GM12873 (cell line): Measurements from ENCODE around the gene DENND1A.

Experiments used
- TF ChIP-seq, protein P1 (sequence below): IDR thresholded peaks from 2 replicates; pipeline ENCODE4 v1.5.1; 2012; ENCODE audit warnings: low read depth, mild to moderate bottlenecking, moderate library complexity, low read length, control low read depth; ENCODE audit not compliant: insufficient read depth; ENCODE audit errors: missing control alignments

Gene DENND1A

DNA sequence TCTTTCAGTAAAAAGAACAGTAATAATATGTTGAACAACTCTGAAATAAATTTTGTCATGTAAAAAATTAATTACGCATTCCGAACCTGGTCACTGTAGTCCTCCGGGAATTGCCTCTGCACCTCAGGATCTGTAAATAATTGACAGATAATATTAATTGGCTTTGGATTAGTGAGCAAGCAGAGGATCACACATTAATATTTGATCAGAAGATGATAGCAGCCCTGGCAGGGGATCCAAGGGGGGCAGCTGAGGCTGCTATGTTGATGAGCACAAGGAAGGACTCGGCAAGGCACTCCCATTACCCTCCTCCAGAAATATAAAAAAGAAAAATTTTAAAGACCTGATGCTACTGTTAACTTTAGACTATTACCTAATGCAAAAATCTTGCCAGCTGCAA lies 137.4 kb downstream of the DENND1A start:
- TF ChIP-seq, protein P1, sequence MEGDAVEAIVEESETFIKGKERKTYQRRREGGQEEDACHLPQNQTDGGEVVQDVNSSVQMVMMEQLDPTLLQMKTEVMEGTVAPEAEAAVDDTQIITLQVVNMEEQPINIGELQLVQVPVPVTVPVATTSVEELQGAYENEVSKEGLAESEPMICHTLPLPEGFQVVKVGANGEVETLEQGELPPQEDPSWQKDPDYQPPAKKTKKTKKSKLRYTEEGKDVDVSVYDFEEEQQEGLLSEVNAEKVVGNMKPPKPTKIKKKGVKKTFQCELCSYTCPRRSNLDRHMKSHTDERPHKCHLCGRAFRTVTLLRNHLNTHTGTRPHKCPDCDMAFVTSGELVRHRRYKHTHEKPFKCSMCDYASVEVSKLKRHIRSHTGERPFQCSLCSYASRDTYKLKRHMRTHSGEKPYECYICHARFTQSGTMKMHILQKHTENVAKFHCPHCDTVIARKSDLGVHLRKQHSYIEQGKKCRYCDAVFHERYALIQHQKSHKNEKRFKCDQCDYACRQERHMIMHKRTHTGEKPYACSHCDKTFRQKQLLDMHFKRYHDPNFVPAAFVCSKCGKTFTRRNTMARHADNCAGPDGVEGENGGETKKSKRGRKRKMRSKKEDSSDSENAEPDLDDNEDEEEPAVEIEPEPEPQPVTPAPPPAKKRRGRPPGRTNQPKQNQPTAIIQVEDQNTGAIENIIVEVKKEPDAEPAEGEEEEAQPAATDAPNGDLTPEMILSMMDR, result no peak

DNA sequence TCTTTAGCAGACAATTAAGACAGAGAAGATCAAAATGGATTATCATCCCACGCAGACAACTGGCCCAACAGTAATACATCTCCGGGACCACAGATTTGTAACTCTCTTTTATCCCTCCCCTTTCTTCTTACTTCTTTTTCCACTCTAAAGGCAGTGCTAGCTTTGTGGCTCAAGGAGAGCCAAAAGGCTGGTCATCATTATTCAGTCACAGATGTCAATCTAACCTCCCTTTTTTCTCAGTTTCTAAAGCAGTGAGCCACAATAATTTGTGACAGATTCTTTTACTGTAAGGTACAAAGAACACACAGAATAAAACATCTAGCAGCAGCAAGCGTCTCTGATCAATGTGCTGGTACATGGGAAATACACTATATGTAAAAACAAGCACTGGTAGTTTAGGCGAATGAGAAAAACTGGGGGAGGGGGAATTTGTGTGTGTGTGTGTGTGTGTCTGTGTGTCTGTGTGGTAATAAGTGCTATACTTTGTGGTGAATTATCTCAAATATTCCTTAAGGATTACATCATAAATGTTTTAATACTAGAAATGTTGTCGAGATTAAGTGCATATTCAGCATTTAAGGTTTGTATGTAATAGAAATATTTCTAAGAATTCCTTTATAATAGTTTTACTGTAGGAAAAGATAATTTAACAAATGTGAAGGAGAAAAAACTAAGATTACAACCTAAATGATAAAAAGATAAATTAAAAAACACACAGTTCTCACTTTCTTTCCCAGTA lies 140.2 kb downstream of the DENND1A start:
- TF ChIP-seq, protein P1, result no peak

DNA sequence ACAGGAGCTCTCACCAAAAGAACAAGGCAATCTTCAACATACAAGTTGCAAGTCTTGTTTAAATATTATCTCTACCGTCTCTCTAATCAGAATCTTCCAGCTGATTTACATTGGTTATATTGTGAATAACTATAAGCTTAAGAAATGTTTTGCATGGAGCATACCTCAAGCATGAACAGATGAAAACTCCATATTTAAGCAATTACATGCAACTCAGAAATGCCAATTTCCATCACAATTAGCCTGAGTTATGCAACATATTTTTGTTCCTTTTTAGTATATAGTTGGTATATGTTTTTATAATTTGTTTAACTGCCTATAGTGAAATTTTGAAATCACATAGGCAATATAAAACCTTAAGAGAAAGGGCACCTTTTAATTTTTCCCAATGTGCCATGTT lies 142.5 kb downstream of the DENND1A start:
- TF ChIP-seq, protein P1, result no peak

- TF ChIP-seq, protein P1, result no peak
Observed at GRCh38 chr9:123784518-123784917, 145.4 kb downstream of the DENND1A start.

- TF ChIP-seq, protein P1, result no peak
Observed at GRCh38 chr9:123778232-123778902, 151.6 kb downstream of the DENND1A start.

DNA sequence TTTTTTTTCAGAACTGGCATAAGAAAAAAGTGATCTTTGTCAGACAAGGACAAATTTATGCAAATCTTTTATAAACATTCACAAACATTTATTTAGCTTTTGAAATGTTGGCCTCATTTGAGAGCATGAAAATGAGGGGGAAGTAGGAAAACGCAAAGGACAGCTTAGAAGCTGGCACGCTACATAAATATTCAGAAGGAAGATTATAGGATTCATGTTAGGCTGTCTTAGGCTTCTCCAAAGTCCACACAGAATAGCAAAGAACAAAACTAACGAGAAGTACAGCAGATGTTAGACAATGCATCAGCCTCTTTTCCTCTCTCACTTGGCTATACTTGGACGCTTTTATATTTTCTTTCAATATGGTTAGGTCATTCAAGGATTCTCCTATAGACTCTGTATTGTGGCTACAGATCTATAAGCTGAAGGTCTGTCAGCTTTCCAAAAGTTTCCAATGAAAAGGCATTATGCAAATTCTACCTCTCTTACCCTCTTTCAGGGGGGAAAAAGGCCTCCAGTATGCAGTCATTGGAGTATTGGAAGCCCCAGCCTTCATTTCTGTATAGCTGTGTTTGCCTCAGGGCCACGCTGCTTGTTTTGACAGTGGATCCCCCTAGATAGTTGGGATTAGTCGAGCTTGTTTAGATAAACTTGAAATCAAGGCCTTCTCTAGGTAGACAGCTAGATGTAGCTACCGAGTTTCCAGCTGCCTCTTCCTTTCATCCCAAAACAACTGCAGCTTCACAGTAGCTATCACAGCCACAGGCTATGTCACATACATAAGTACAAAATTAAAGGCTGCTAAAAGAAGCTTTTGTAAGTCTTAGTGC lies 153.0 kb downstream of the DENND1A start:
- TF ChIP-seq, protein P1, result no peak
